Activated effector memory CD4-positive, alpha-beta T cell treated with Interleukin-2 at 50 U/mL for 16 hours (primary cell): ENCODE data around the gene KPNB1.
A peak's percentile ranks its signal among the peaks of the same experiment; 100 is the strongest.

Experiments
- DNase-seq: peaks from one replicate; pipeline ENCODE4 v3.0.0-alpha.2; 2020

The KPNB1 gene

GRCh38 chr17:47733047-47733673 lies 83.4 kb downstream of the KPNB1 start, which contains the start of gene TBX21:
TBX21 (plus strand) TSS chr17:47733236; CDS start chr17:47733455, 219 bp downstream.
- peak; percentile 86 for DNase-seq

- no peak for DNase-seq
Observed at GRCh38 chr17:47733674-47734410, 84.1 kb downstream of the KPNB1 start.

GRCh38 chr17:47735139-47735464 lies 85.4 kb downstream of the KPNB1 start:
- DNase-seq = no peak
